ENCODE results near the gene CLCNKB. TPM values are rescaled to one million over a fixed set of nuclear protein-coding genes. Genes with fewer than 3 reads are reported as not detected.

The CLCNKB gene
- total and polyA plus RNA-seq, 2 of the 13 experiments (the other 11 are each of a cell fraction or from before 2014, with no cell fraction given) = 0.04 TPM; not detected in 1

DNA sequence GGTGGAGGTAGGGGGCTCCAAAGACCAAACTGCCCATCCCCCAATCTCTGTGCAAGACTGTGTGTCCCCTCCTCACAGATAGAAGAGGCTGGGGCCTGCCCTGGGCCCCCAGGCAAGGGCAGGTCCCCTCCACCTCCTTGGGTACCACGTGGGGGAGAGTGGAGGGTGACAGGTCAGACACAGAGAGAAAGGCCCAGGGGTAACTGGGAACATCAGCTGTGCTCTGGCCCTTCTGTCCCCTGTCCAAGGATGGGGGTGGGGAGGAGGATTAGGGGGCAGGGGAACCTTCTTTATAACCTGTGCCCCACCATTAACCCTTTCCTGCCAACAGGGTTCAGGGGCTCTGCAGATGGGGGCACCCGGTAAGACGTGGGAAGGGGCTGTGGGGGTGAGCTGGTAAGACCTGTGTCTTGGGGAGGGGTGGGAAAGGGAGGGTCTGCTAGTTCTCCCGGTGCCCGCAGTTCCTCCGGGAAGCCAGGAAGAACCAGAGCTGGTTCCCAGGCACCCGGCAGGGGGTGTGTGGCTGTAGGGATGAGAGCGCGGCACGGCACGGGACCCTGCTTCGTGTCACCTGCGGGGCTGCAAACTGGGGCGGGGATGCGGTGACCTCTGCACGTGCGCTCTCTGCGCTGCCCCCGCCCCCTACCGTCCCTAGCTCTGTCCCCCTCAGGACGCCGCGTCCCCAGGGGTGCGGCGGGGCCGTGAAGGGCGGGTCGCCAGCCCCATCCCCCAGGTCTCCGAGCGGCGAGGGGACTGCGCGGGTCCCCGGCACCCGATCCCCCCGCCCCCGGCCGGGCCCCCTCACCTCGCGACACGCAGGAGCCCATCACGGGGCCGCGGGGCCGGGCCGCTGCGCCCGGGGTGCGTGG lies 29.3 kb downstream of the CLCNKB start:
- FAIRE-seq = no peak
- H2AFZ ChIP-seq (ENCODE audit: low read length) = no peak overlapping the region
- in situ Hi-C loops (cut with HindIII; ENCODE audit: extremely low pct_ligation_motif_present, low pct_unique_long_range_greater_than_20kb) = no loop called here

More for the DNA sequence above, 29.3 kb downstream of the CLCNKB start:
- H3K27me3 ChIP-seq (ENCODE audit: control insufficient read depth in 1 of 2, insufficient read depth in 2 of 2, low read length in 2 of 2) = peaks cover 3 to 72% of the 10 kb centered on the region in 2 experiments
- DNase-seq (ENCODE audit: low spot score) = no peak
- H3K27ac ChIP-seq (ENCODE audit: extremely low read length, insufficient read depth, low read length) = no peak overlapping the region
- H3K4me3 ChIP-seq (replicated peaks in 1 of 3; ENCODE audit: insufficient read depth in 1 of 3, low read depth in 2 of 3, low read length in 3 of 3) = peak overlapping the region in 2 of 3 experiments; percentile 47 to 65; a peak in 4 of 6 replicates
- H3K36me3 ChIP-seq (replicated peaks in 1 of 2; ENCODE audit: control insufficient read depth in 1 of 2, insufficient read depth in 2 of 2, low read length in 2 of 2) = no peaks in the 10 kb centered on the region
- no TSS peak for BruUV-seq (replicated peaks)
- no peaks in the 10 kb centered on the region for H3K79me2 ChIP-seq (ENCODE audit: insufficient read depth, low read length)
- peaks cover 42% of the 10 kb centered on the region for H3K4me1 ChIP-seq (ENCODE audit: insufficient read depth, low read length)
- peak overlapping the region; percentile 75 for H3K4me2 ChIP-seq (ENCODE audit: low read depth, low read length)
- 4% methylated on average over 3 of the region's 49 CpGs for WGBS (ENCODE audit: low lambda C conversion rate)
- H3K9me3 ChIP-seq (ENCODE audit: low read length) = no peaks in the 10 kb centered on the region
- intact Hi-C loops (cut with micrococcal nuclease; ENCODE audit: unreplicated experiment) = loop anchor here (10.0 kb wide), 1 partner anchor 72 kb away; no protein-coding TSS in a partner anchor
- peak; percentile 13; the same call in 2 of the 3 replicates for ATAC-seq
- POLR2A ChIA-PET = no interaction called here
- CTCF ChIA-PET (ENCODE audit: low intra/inter-chr PET ratio, low total read pairs) = interaction anchor here (1.2 kb wide), 1 partner anchor 172 kb away, joined by 5 read pairs; no protein-coding TSS in a partner anchor
- H3K9ac ChIP-seq (ENCODE audit: insufficient read depth, low read depth, low read length) = no peak overlapping the region
- H4K20me1 ChIP-seq (ENCODE audit: insufficient read depth, low read length) = no peaks in the 10 kb centered on the region
- TF ChIP-seq PHF20 (CRISPR knock-in tag; IDR thresholded peaks at IDR 0.05) (no peak), NR2F6 (IDR thresholded peaks at IDR 0.05) (peak; percentile 14; the same call in 1 of the 2 replicates), NR2F6 (CRISPR knock-in tag; IDR thresholded peaks at IDR 0.05) (peak; percentile 35; the same call in 1 of the 2 replicates), CHCHD3 (CRISPR knock-in tag; IDR thresholded peaks at IDR 0.05) (peak; percentile 30; the same call in 1 of the 2 replicates), ZNF652 (CRISPR knock-in tag; IDR thresholded peaks at IDR 0.05; ENCODE audit: borderline replicate concordance, low read depth) (peak; percentile 60; the same call in 1 of the 2 replicates), SP5 (CRISPR knock-in tag; IDR thresholded peaks at IDR 0.05; ENCODE audit: borderline replicate concordance, low read depth) (peak; percentile 25; the same call in 1 of the 2 replicates), NR2F1 (CRISPR knock-in tag; IDR thresholded peaks at IDR 0.05) (0 out of 4 replicates have a peak, but pooled peaks of 1 of the 2 experiments have one; percentile 22), BHLHE40 (IDR thresholded peaks at IDR 0.05; ENCODE audit: low read length) (peak; percentile 87), POLR2AphosphoS2 (IDR thresholded peaks at IDR 0.05; ENCODE audit: low read depth, low read length) (no peak)
- TF ChIP-seq, protein P1, sequence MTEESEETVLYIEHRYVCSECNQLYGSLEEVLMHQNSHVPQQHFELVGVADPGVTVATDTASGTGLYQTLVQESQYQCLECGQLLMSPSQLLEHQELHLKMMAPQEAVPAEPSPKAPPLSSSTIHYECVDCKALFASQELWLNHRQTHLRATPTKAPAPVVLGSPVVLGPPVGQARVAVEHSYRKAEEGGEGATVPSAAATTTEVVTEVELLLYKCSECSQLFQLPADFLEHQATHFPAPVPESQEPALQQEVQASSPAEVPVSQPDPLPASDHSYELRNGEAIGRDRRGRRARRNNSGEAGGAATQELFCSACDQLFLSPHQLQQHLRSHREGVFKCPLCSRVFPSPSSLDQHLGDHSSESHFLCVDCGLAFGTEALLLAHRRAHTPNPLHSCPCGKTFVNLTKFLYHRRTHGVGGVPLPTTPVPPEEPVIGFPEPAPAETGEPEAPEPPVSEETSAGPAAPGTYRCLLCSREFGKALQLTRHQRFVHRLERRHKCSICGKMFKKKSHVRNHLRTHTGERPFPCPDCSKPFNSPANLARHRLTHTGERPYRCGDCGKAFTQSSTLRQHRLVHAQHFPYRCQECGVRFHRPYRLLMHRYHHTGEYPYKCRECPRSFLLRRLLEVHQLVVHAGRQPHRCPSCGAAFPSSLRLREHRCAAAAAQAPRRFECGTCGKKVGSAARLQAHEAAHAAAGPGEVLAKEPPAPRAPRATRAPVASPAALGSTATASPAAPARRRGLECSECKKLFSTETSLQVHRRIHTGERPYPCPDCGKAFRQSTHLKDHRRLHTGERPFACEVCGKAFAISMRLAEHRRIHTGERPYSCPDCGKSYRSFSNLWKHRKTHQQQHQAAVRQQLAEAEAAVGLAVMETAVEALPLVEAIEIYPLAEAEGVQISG (CRISPR knock-in tag; IDR thresholded peaks at IDR 0.05) = 0 out of 2 replicates have a peak, but pooled peaks have one; percentile 8

Measured in HepG2 (cell line).